ENCODE data around the gene IL1RAPL2. TPM values are rescaled to one million over a fixed set of nuclear protein-coding genes. Genes with fewer than 3 reads are reported as not detected.

IL1RAPL2 gene
- polyA plus RNA-seq, 2 of the 4 experiments (the other 2 are of a cell fraction), result not detected

DNA sequence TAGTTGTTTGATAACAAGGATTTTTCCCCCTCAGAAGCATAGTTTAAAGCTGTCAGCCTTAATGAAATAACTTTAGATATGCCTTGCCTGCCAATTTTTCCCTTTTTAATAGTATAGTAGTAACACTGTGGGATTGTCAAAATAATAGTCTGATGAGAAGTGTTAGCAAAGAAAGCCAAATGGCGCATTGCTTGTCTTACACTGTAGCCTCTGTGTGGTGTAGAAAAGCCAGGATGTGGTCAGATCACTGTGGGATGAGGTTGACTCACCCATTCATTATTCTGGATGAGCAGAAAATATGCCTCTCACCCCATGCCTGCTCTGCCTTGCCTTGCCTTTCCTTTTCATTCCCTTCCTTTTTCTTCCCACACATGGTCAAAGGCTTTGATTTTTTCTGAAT, 998.5 kb downstream of the IL1RAPL2 start:
- POLR2A ChIA-PET, result no interaction called here
- H3K9me3 ChIP-seq, result no peaks in the 10 kb centered on the region
- no peak overlapping the region for H3K4me3 ChIP-seq
- no peak overlapping the region for H3K27ac ChIP-seq
- FAIRE-seq (no peak), ATAC-seq (no peak), DNase-seq (ENCODE audit: low read depth in 1 of 2, low spot score in 1 of 2) (no peak)
- CTCF ChIA-PET, result no interaction called here
- H3K4me2 ChIP-seq, result no peak overlapping the region
- H3K4me1 ChIP-seq, result no peaks in the 10 kb centered on the region
- WGBS (ENCODE audit: missing lambda C conversion rate), result 14% methylated on average over 1 of the region's 1 CpG
- no peak for TF ChIP-seq HDAC2 (IDR thresholded peaks at IDR 0.05)
- TF ChIP-seq, protein P1, sequence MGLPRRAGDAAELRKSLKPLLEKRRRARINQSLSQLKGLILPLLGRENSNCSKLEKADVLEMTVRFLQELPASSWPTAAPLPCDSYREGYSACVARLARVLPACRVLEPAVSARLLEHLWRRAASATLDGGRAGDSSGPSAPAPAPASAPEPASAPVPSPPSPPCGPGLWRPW (IDR thresholded peaks at IDR 0.05), result no peak
- no peak for TF ChIP-seq EHF (CRISPR knock-in tag; IDR thresholded peaks at IDR 0.05)
- TF ChIP-seq, protein P2, sequence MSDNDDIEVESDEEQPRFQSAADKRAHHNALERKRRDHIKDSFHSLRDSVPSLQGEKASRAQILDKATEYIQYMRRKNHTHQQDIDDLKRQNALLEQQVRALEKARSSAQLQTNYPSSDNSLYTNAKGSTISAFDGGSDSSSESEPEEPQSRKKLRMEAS (IDR thresholded peaks at IDR 0.05), result no peak
- no peak for TF ChIP-seq TP53 (CRISPR knock-in tag; IDR thresholded peaks at IDR 0.05)
- no peak for TF ChIP-seq ZFP36 (IDR thresholded peaks at IDR 0.05; ENCODE audit: borderline replicate concordance, partially characterized antibody)
- no peak for TF ChIP-seq CBX2 (IDR thresholded peaks at IDR 0.05; ENCODE audit: borderline replicate concordance, low read depth)
- no peak for TF ChIP-seq RAD21 (conservative IDR thresholded peaks at IDR 0.05 in 1 of 2, IDR thresholded peaks at IDR 0.05 in 1 of 2)
- TF ChIP-seq FOSB (CRISPR knock-in tag; IDR thresholded peaks at IDR 0.05), result no peak
- no peak for TF ChIP-seq MAZ (IDR thresholded peaks at IDR 0.05; ENCODE audit: borderline replicate concordance, low read depth, low read length)
- TF ChIP-seq HOXB5 (CRISPR knock-in tag; IDR thresholded peaks at IDR 0.05), result no peak
- no peak for TF ChIP-seq HOXB13 (CRISPR knock-in tag; IDR thresholded peaks at IDR 0.05; ENCODE audit: low read depth)
- TF ChIP-seq PHF8 (IDR thresholded peaks at IDR 0.05; ENCODE audit: borderline replicate concordance, low read depth), result no peak
- TF ChIP-seq ESRRA (IDR thresholded peaks at IDR 0.05; ENCODE audit: borderline replicate concordance, low read length), result no peak
- no peak for TF ChIP-seq RNF2 (IDR thresholded peaks at IDR 0.05; ENCODE audit: borderline replicate concordance, low read depth)
- TF ChIP-seq RCOR1 (IDR thresholded peaks at IDR 0.05; ENCODE audit: low read depth, low read length), result no peak
- TF ChIP-seq HOXA7 (CRISPR knock-in tag; IDR thresholded peaks at IDR 0.05), result no peak
- TF ChIP-seq ZSCAN20 (CRISPR knock-in tag; IDR thresholded peaks at IDR 0.05), result no peak
- TF ChIP-seq, protein P3, sequence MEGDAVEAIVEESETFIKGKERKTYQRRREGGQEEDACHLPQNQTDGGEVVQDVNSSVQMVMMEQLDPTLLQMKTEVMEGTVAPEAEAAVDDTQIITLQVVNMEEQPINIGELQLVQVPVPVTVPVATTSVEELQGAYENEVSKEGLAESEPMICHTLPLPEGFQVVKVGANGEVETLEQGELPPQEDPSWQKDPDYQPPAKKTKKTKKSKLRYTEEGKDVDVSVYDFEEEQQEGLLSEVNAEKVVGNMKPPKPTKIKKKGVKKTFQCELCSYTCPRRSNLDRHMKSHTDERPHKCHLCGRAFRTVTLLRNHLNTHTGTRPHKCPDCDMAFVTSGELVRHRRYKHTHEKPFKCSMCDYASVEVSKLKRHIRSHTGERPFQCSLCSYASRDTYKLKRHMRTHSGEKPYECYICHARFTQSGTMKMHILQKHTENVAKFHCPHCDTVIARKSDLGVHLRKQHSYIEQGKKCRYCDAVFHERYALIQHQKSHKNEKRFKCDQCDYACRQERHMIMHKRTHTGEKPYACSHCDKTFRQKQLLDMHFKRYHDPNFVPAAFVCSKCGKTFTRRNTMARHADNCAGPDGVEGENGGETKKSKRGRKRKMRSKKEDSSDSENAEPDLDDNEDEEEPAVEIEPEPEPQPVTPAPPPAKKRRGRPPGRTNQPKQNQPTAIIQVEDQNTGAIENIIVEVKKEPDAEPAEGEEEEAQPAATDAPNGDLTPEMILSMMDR (IDR thresholded peaks at IDR 0.05), result no peak
- TF ChIP-seq, protein P4, sequence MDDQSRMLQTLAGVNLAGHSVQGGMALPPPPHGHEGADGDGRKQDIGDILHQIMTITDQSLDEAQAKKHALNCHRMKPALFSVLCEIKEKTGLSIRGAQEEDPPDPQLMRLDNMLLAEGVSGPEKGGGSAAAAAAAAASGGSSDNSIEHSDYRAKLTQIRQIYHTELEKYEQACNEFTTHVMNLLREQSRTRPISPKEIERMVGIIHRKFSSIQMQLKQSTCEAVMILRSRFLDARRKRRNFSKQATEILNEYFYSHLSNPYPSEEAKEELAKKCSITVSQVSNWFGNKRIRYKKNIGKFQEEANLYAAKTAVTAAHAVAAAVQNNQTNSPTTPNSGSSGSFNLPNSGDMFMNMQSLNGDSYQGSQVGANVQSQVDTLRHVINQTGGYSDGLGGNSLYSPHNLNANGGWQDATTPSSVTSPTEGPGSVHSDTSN (IDR thresholded peaks at IDR 0.05), result no peak

DNA sequence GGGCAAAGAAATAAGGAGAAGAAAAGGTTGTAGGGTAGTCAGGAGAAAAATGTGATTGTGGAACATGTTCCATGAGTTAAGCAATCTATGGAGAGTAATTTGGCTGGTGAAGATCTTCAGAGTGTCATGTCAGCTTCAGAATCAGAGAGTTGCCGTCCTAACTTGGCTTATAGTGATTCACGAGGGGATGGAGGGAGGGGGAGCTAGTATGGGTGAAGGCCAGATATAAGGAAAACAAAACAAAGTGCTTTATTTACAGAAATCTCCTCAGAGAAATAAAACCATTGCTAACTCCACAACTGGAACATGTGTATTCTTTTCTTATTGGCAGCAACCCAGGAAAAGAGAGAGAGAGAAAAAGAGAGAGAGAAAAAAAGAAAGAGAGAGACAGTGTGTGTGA, 999.9 kb downstream of the IL1RAPL2 start:
- POLR2A ChIA-PET, result no interaction called here
- FAIRE-seq, result no peak

DNA sequence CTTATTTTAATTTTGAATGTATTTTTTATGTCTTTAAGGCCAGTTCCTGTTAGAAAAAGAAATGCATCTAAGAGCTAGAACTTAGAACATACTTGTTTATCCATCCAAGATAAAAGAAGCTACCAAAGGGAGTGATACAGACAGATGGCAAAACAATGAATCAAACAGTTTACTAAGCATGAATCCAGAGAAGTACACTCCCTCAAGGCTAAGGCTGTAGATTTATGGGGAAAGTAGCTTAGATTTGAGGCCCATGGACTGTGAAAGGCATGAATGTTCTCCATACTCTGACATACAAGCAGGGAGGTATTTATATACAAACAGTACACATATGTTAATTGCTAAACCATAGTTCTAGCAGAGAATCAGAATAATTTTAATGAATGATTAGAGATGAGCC, 1001.1 kb downstream of the IL1RAPL2 start:
- ChIA-PET CTCF (no interaction called here), POLR2A (no interaction called here)
- TF ChIP-seq, protein P5, sequence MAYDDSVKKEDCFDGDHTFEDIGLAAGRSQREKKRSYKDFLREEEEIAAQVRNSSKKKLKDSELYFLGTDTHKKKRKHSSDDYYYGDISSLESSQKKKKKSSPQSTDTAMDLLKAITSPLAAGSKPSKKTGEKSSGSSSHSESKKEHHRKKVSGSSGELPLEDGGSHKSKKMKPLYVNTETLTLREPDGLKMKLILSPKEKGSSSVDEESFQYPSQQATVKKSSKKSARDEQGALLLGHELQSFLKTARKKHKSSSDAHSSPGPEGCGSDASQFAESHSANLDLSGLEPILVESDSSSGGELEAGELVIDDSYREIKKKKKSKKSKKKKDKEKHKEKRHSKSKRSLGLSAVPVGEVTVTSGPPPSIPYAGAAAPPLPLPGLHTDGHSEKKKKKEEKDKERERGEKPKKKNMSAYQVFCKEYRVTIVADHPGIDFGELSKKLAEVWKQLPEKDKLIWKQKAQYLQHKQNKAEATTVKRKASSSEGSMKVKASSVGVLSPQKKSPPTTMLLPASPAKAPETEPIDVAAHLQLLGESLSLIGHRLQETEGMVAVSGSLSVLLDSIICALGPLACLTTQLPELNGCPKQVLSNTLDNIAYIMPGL (CRISPR knock-in tag; IDR thresholded peaks at IDR 0.05; ENCODE audit: borderline replicate concordance), result no peak
- no peak for TF ChIP-seq FOXS1 (CRISPR knock-in tag; IDR thresholded peaks at IDR 0.05)
- TF ChIP-seq ZNF302 (CRISPR knock-in tag; IDR thresholded peaks at IDR 0.05), result no peak
- H3K4me1 ChIP-seq, result no peaks in the 10 kb centered on the region
- FAIRE-seq, result no peak
- H3K4me2 ChIP-seq, result no peak overlapping the region
- DNase-seq (ENCODE audit: low read depth in 1 of 2, low spot score in 1 of 2), result no peak
- no peak overlapping the region for H3K27ac ChIP-seq
- H3K4me3 ChIP-seq, result no peak overlapping the region
- no peaks in the 10 kb centered on the region for H3K9me3 ChIP-seq
- ATAC-seq, result no peak

More for the DNA sequence above, 999.9 kb downstream of the IL1RAPL2 start:
- Histone ChIP-seq H3K4me1 (no peaks in the 10 kb centered on the region), H3K9me3 (no peaks in the 10 kb centered on the region), H3K27ac (no peak overlapping the region), H3K4me2 (no peak overlapping the region), H3K4me3 (no peak overlapping the region)
- WGBS (ENCODE audit: missing lambda C conversion rate), result 0% methylated on average over 2 of the region's 2 CpGs
- DNase-seq (ENCODE audit: low read depth in 1 of 2, low spot score in 1 of 2) (no peak), ATAC-seq (no peak)
- TF ChIP-seq KDM5A (IDR thresholded peaks at IDR 0.05), result no peak
- TF ChIP-seq EHMT2 (IDR thresholded peaks at IDR 0.05; ENCODE audit: low read depth), result no peak
- no peak for TF ChIP-seq CBX2 (IDR thresholded peaks at IDR 0.05; ENCODE audit: borderline replicate concordance, low read depth)
- TF ChIP-seq HOXB5 (CRISPR knock-in tag; IDR thresholded peaks at IDR 0.05), result no peak
- TF ChIP-seq ZFP36 (IDR thresholded peaks at IDR 0.05; ENCODE audit: borderline replicate concordance, partially characterized antibody), result no peak
- TF ChIP-seq POLR2AphosphoS2 (conservative IDR thresholded peaks at IDR 0.05; ENCODE audit: low read length), result no peak
- CTCF ChIA-PET, result no interaction called here
